LNCAP (cell line): ENCODE measurements around the gene GPX7.

Experiments used
- CTCF ChIP-seq: fragments of 450-650 bp; IDR thresholded peaks from 2 replicates; pipeline ENCODE4 v1.5.1; 2017; ENCODE audit warnings: mild to moderate bottlenecking

Gene GPX7

GRCh38 chr1:52576074-52576473, 26.1 kb upstream of the GPX7 start:
- no peak for TF ChIP-seq CTCF

- no peak for TF ChIP-seq CTCF
Observed at GRCh38 chr1:52579415-52579814, 22.8 kb upstream of the GPX7 start.

- TF ChIP-seq CTCF: no peak
Observed at GRCh38 chr1:52580283-52580682, 21.9 kb upstream of the GPX7 start.

- no peak for TF ChIP-seq CTCF
Observed at GRCh38 chr1:52582116-52582696, 20.0 kb upstream of the GPX7 start.

GRCh38 chr1:52585474-52585873, 16.7 kb upstream of the GPX7 start:
- no peak for TF ChIP-seq CTCF

- no peak for TF ChIP-seq CTCF
Observed at GRCh38 chr1:52588027-52588426, 14.1 kb upstream of the GPX7 start.

GRCh38 chr1:52588535-52588934, 13.6 kb upstream of the GPX7 start:
- no peak for TF ChIP-seq CTCF

- TF ChIP-seq CTCF: no peak
Observed at GRCh38 chr1:52590266-52590665, 11.9 kb upstream of the GPX7 start.
